Mucosa of descending colon (tissue), 3 donors: ENCODE data around the gene CD160. TPM values are rescaled to one million over a fixed set of nuclear protein-coding genes. Genes with fewer than 3 reads are reported as not detected.

Experiments used
- ATAC-seq: fragments of 200-7000 bp; cut with Tn5 transposase; one replicate; pipeline ENCODE4 v1.9.1; 2020; ENCODE audit warnings: mild to moderate bottlenecking, moderate library complexity
- DNase-seq, 3 donors: peaks; one replicate each; pipeline ENCODE4 v3.0.0-alpha.2; 2020
- H3K36me3 ChIP-seq: fragments of 200-600 bp; one replicate; pipeline ENCODE4 v1.8.0; 2021; ENCODE audit warnings: low read depth, mild to moderate bottlenecking
- H3K4me1 ChIP-seq: fragments of 200-600 bp; one replicate; pipeline ENCODE4 v1.8.0; 2021; ENCODE audit warnings: low read depth, mild to moderate bottlenecking
- H3K4me3 ChIP-seq: fragments of 200-600 bp; one replicate; pipeline ENCODE4 v1.8.0; 2021; ENCODE audit warnings: mild to moderate bottlenecking
- H3K9me3 ChIP-seq: fragments of 200-600 bp; one replicate; pipeline ENCODE4 v1.8.0; 2021; ENCODE audit warnings: mild to moderate bottlenecking
- intact Hi-C, 2 donors: fragments of 100-400 bp; cut with DNase I in 1 of 2; cut with micrococcal nuclease in 1 of 2; formaldehyde crosslinking; loops; one replicate each; pipeline versions ENCODE4 v1.11.0 to v1.11.1; 2022; cut with DNase I, micrococcal nuclease
- total RNA-seq, 3 donors: library from RNA; stranded (reverse); fragmentation: NEBNext Ultra II Directional in 2 of 3; extraction: Animal tissue kit (Norgen Biotek cat#: 25700) in 2 of 3; gene quantifications; one replicate each; pipeline versions ENCODE4 v1.2.1 to v1.2.4, GENCODE V29; 2021 to 2023
- TF ChIP-seq, protein P1 (sequence below): fragments of 200-600 bp; IDR thresholded peaks from one replicate; pipeline ENCODE4 v1.8.0; 2022; ENCODE audit warnings: antibody characterized with exemption, mild to moderate bottlenecking
- donor health status: DM: no; HTN: no; CAD: no; lungs with moderate emphysema.
- donor health status: DM: no; HTN: no; CAD: no.
- donor health status: DM: no; HTN: yes; CAD: no.

The CD160 gene
- total RNA-seq, 3 donors from 2014 or later, result 1.6 to 2.3 (median 1.6) TPM

- ATAC-seq, result no peak
- TF ChIP-seq, protein P1, sequence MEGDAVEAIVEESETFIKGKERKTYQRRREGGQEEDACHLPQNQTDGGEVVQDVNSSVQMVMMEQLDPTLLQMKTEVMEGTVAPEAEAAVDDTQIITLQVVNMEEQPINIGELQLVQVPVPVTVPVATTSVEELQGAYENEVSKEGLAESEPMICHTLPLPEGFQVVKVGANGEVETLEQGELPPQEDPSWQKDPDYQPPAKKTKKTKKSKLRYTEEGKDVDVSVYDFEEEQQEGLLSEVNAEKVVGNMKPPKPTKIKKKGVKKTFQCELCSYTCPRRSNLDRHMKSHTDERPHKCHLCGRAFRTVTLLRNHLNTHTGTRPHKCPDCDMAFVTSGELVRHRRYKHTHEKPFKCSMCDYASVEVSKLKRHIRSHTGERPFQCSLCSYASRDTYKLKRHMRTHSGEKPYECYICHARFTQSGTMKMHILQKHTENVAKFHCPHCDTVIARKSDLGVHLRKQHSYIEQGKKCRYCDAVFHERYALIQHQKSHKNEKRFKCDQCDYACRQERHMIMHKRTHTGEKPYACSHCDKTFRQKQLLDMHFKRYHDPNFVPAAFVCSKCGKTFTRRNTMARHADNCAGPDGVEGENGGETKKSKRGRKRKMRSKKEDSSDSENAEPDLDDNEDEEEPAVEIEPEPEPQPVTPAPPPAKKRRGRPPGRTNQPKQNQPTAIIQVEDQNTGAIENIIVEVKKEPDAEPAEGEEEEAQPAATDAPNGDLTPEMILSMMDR, result no peak
- Histone ChIP-seq H3K36me3 (no peaks in the 10 kb centered on the region), H3K4me3 (no peak overlapping the region), H3K9me3 (no peaks in the 10 kb centered on the region), H3K4me1 (peaks cover 9% of the 10 kb centered on the region)
- intact Hi-C loops, result no loop called here
- no peak for DNase-seq
Measured at GRCh38 chr1:145784409-145784808, 65.1 kb downstream of the CD160 start.

DNA sequence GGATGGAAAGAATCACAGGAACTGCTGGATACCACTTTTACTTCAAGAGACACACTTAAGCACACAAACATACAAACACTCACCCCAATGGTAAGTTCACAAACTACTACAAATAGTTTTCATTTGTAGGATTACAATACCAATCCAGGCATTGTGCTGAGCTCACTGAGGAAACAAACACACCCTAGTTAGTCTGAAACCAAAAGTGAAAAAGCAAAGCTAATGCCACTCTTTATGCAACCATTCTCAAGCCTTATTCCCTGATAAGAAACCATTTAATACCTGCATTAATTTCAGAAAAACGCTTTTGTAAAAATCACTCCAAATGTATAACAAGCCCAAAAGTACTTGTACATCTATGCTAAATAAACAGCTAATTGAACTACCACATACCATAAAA is 66.2 kb downstream of the CD160 start:
- ATAC-seq, result peak; percentile 75
- no peak overlapping the region for H3K4me3 ChIP-seq
- peaks cover 9% of the 10 kb centered on the region for H3K4me1 ChIP-seq
- H3K9me3 ChIP-seq, result no peaks in the 10 kb centered on the region
- H3K36me3 ChIP-seq, result no peaks in the 10 kb centered on the region
- TF ChIP-seq, protein P1, result no peak
- DNase-seq, result no peak
- intact Hi-C loops, result no loop called here

DNA sequence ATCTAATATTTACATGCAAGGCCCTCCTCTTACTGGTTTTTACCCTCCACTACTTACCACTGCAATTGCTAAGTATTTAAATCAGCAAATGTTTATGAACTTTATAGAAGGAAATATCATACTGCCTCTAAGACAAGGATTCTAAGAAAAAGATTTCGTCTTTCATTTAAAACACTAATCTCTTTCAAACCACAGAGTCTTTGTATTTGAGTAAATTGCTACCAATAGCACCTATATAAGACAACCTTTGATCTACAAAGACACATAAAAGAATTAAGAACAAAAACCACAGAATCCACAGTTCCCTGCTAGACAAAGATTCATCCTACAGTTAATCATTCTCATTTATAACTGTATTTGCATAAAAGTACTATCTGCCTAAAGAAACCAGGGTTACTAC is 67.0 kb downstream of the CD160 start:
- intact Hi-C loops, result no loop called here
- TF ChIP-seq, protein P1, result no peak
- Histone ChIP-seq H3K36me3 (no peaks in the 10 kb centered on the region), H3K4me1 (peaks cover 9% of the 10 kb centered on the region), H3K4me3 (no peak overlapping the region), H3K9me3 (no peaks in the 10 kb centered on the region)
- DNase-seq (no peak), ATAC-seq (no peak)

DNA sequence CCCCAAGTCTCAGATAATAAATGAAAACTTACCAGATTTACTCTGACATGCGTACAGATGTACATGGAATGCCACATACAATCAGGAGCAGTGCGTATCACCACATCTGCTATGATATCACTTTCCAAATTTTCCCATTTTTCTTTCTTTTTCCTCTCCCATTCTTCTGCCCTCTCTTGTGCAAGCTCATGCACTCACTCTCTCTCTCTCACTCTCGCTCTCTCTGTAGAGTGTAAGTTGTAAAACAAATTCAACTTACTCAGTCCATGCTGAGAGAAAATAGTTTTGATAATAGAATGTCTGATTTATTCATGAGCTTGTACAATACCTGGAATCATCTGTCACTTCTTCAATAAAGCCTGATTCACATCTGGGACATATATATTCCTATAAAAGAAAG is 69.3 kb downstream of the CD160 start:
- TF ChIP-seq, protein P1, result no peak
- intact Hi-C loops, result no loop called here
- no peak for ATAC-seq
- Histone ChIP-seq H3K9me3 (no peaks in the 10 kb centered on the region), H3K36me3 (no peaks in the 10 kb centered on the region), H3K4me1 (peaks cover 9% of the 10 kb centered on the region), H3K4me3 (no peak overlapping the region)
- DNase-seq, result no peak

Other genes starting within 250 kb of the CD160 start
- gene GPR89A, start 111.5 kb upstream of the CD160 start, total RNA-seq, result 10 to 100 TPM; 14.4 to 19.4 (median 17.8) TPM
- gene PDZK1, start 12.1 kb upstream of the CD160 start, total RNA-seq, result 1 to 10 TPM in 2 of 3 donors, not detected in 1; 1.1 to 1.2 TPM
- gene RNF115, start 104.6 kb downstream of the CD160 start, total RNA-seq, result 10 to 100 TPM in 1 of 3 donors, 1 to 10 TPM in 2; 8.3 to 13.6 (median 8.8) TPM
- gene POLR3C, start 104.7 kb downstream of the CD160 start, total RNA-seq, result 10 to 100 TPM; 17.5 to 24.0 (median 23.0) TPM
- 1 to 10 TPM; 1.1 to 2.5 (median 1.3) TPM for gene NUDT17, start 126.1 kb downstream of the CD160 start, total RNA-seq
- gene PIAS3, start 139.6 kb downstream of the CD160 start, total RNA-seq, result 10 to 100 TPM; 11.6 to 26.6 (median 14.8) TPM
- gene ANKRD35, start 166.4 kb downstream of the CD160 start, total RNA-seq, result 1 to 10 TPM in 1 of 3 donors, under 1 TPM in 2; 0.26 to 5.6 (median 0.99) TPM
- 1 to 10 TPM in 1 of 3 donors, under 1 TPM in 2; 0.61 to 2.5 (median 0.87) TPM for gene ITGA10, start 190.6 kb downstream of the CD160 start, total RNA-seq
- gene PEX11B, start 199.2 kb downstream of the CD160 start, total RNA-seq, result 10 to 100 TPM; 25.5 to 34.8 (median 33.3) TPM
- gene RBM8A, start 208.0 kb downstream of the CD160 start, total RNA-seq, result 10 to 100 TPM; 82.3 to 94.5 (median 93.9) TPM
- 10 to 100 TPM in 2 of 3 donors, 1 to 10 TPM in 1; 3.9 to 34.3 (median 10.2) TPM for gene LIX1L, start 238.5 kb downstream of the CD160 start, total RNA-seq
- gene ANKRD34A, start 245.1 kb downstream of the CD160 start, total RNA-seq, result under 1 TPM; 0.14 to 0.63 (median 0.41) TPM
- 10 to 100 TPM; 15.7 to 26.8 (median 19.5) TPM for gene POLR3GL, start 245.2 kb downstream of the CD160 start, total RNA-seq